Measurements from ENCODE around the gene ABCB1.

ABCB1 gene

DNA sequence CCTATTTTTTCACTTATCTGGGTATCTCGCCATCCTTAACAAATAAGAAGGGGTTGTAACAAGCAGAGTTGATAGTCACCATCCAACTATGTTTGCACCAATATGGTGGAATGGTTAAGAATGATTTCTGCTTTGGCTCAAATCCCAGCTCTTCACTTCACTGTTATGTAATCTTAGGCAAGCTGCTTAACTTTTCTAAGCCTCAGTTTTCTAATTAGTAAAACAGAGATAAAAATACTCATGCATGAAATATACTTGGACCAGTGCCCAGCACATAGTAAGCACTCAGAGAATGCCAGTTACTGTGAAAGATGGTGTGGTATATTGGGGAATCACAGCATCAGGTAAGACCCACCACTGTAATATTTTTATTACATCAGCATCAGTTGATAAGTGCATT, 33.6 kb downstream of the ABCB1 start:
- CTCF ChIA-PET, result no interaction called here
- DNase-seq (ENCODE audit: low spot score), result no peak
- H3K27ac ChIP-seq, result no peak overlapping the region
- POLR2A ChIA-PET (ENCODE audit: low non-redundant PET), result no interaction called here
- TF ChIP-seq, protein P1, sequence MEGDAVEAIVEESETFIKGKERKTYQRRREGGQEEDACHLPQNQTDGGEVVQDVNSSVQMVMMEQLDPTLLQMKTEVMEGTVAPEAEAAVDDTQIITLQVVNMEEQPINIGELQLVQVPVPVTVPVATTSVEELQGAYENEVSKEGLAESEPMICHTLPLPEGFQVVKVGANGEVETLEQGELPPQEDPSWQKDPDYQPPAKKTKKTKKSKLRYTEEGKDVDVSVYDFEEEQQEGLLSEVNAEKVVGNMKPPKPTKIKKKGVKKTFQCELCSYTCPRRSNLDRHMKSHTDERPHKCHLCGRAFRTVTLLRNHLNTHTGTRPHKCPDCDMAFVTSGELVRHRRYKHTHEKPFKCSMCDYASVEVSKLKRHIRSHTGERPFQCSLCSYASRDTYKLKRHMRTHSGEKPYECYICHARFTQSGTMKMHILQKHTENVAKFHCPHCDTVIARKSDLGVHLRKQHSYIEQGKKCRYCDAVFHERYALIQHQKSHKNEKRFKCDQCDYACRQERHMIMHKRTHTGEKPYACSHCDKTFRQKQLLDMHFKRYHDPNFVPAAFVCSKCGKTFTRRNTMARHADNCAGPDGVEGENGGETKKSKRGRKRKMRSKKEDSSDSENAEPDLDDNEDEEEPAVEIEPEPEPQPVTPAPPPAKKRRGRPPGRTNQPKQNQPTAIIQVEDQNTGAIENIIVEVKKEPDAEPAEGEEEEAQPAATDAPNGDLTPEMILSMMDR (conservative IDR thresholded peaks at IDR 0.05; ENCODE audit: low read depth), result no peak

GRCh38 chr7:87566311-87566900, 34.3 kb downstream of the ABCB1 start:
- TF ChIP-seq, protein P1 (conservative IDR thresholded peaks at IDR 0.05; ENCODE audit: low read depth), result no peak
- no peak overlapping the region for H3K27ac ChIP-seq
- DNase-seq (ENCODE audit: low spot score), result no peak
- CTCF ChIA-PET, result no interaction called here
- POLR2A ChIA-PET (ENCODE audit: low non-redundant PET), result no interaction called here

DNA sequence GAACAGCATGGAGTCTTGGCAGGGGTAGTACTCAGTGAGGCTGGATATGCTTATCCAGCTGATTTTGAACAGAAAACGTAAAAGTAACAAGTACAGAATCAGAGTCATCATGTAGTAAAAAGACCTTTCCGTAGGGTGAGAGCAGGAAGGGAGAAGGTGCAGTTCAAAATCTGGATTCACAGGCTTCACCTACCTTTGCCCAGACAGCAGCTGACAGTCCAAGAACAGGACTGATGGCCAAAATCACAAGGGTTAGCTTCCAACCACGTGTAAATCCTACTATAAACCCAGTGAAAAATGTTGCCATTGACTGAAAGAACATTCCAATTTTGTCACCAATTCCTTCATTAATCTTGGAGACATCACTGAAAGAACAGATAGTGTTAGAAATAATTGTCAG, 34.8 kb downstream of the ABCB1 start:
- TF ChIP-seq, protein P1 (conservative IDR thresholded peaks at IDR 0.05; ENCODE audit: low read depth), result no peak
- no peak for DNase-seq (ENCODE audit: low spot score)
- H3K27ac ChIP-seq, result no peak overlapping the region
- ChIA-PET CTCF (no interaction called here), POLR2A (ENCODE audit: low non-redundant PET) (no interaction called here)

DNA sequence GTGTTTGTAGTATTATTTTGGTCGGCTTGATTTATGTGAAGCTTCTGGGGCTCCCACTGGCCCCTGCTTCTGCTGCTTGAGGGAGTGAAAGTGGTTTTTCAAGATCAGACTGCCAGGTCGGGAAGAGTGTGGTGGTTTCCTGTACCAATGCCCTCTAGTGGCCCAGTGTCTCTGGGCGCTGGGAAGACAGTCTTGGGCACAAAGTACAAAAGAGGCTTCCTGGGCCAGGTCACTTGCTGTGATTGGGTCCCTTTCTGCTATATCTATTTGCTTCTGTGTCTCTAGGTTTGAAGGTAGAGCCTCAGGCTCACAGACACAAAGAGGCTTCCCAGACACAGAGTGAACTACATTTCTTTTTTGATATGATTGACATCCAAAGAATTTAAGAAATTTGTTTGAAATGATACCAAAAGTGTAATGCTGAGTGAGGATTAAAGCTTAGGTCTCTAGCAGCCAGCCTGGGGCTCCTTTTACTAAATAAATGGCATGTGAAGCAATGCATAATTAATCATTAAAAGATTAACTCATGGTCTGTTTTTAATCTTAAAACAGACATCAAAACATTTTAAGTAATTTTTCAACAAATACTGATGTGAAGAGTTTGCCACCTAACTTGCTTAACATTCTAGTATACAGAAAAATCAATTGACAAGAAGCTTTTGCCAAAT, 36.3 kb downstream of the ABCB1 start:
- ChIA-PET CTCF (interaction anchor here (0.6 to 0.7 kb wide), 3 partner anchors 83 to 863 kb away, joined by 3 to 4 read pairs (median 3); no protein-coding TSS in a partner anchor), POLR2A (ENCODE audit: low non-redundant PET) (no interaction called here)
- TF ChIP-seq, protein P1 (conservative IDR thresholded peaks at IDR 0.05; ENCODE audit: low read depth), result peak; percentile 43
- no peak overlapping the region for H3K27ac ChIP-seq
- DNase-seq (ENCODE audit: low spot score), result peak; percentile 17

- POLR2A ChIA-PET (ENCODE audit: low non-redundant PET), result no interaction called here
- TF ChIP-seq, protein P1 (conservative IDR thresholded peaks at IDR 0.05; ENCODE audit: low read depth), result no peak
- H3K27ac ChIP-seq, result no peak overlapping the region
- CTCF ChIA-PET, result no interaction called here
- no peak for DNase-seq (ENCODE audit: low spot score)
Observed at GRCh38 chr7:87561702-87562101, 39.0 kb downstream of the ABCB1 start.

- H3K27ac ChIP-seq, result no peak overlapping the region
- TF ChIP-seq, protein P1 (conservative IDR thresholded peaks at IDR 0.05; ENCODE audit: low read depth), result no peak
- DNase-seq (ENCODE audit: low spot score), result no peak
- POLR2A ChIA-PET (ENCODE audit: low non-redundant PET), result no interaction called here
- CTCF ChIA-PET, result no interaction called here
Observed at GRCh38 chr7:87561102-87561501, 39.6 kb downstream of the ABCB1 start.
